ENCODE results near the gene RUFY2. TPM values are rescaled to one million over a fixed set of nuclear protein-coding genes. Genes with fewer than 3 reads are reported as not detected.

Gene RUFY2
- 7.8 to 10.4 TPM (median 9.8 TPM) in 5 replicates for total RNA-seq (2022; extraction: Qiagen RNA extraction)

GRCh38 chr10:68406815-68407548, at the start of gene RUFY2:
TSS of gene RUFY2 (minus strand) at chr10:68407277. CDS start at chr10:68407189, 88 bp downstream.

GRCh38 chr10:68332259-68333057, 74.6 kb downstream of the RUFY2 start, which contains the start of gene PBLD:
TSS of gene PBLD (minus strand) at chr10:68332928. CDS start at chr10:68306844, 26,084 bp downstream.

GRCh38 chr10:68331455-68332258, 75.4 kb downstream of the RUFY2 start, which contains the start of gene HNRNPH3:
TSS of gene HNRNPH3 (plus strand) at chr10:68332064. CDS start at chr10:68337222, 5,158 bp downstream.

Other genes starting within 250 kb of the RUFY2 start
- 0.09 to 0.33 TPM (median 0.21 TPM) in 5 replicates for gene ATOH7, start 175.2 kb downstream of the RUFY2 start, total RNA-seq (2022; extraction: Qiagen RNA extraction)
- gene HNRNPH3, start 75.2 kb downstream of the RUFY2 start, total RNA-seq (2022; extraction: Qiagen RNA extraction), result 212 to 250 TPM (median 225 TPM) in 5 replicates
- gene PBLD, start 74.3 kb downstream of the RUFY2 start, total RNA-seq (2022; extraction: Qiagen RNA extraction), result 2.6 to 3.4 TPM (median 3.1 TPM) in 5 replicates
- gene DNA2, start 64.7 kb upstream of the RUFY2 start, total RNA-seq (2022; extraction: Qiagen RNA extraction), result 7.9 to 11.2 TPM (median 9.8 TPM) in 5 replicates
- 14.4 to 21.1 TPM (median 19.1 TPM) in 5 replicates for gene SLC25A16, start 120.2 kb upstream of the RUFY2 start, total RNA-seq (2022; extraction: Qiagen RNA extraction)
- 0.49 to 0.82 TPM (median 0.71 TPM) in 5 replicates for gene TET1, start 153.1 kb upstream of the RUFY2 start, total RNA-seq (2022; extraction: Qiagen RNA extraction)

Measured in A549 treated with dexamethasone at 1 μM for 4 hours (cell line).